SHP77 (cell line): ENCODE measurements around the gene ZNF597.

Source experiments
- DNase-seq, 2 experiments: peaks; one replicate each; lab custom pipeline; 2025; lab: John Stamatoyannopoulos, UW

ZNF597 gene

DNA sequence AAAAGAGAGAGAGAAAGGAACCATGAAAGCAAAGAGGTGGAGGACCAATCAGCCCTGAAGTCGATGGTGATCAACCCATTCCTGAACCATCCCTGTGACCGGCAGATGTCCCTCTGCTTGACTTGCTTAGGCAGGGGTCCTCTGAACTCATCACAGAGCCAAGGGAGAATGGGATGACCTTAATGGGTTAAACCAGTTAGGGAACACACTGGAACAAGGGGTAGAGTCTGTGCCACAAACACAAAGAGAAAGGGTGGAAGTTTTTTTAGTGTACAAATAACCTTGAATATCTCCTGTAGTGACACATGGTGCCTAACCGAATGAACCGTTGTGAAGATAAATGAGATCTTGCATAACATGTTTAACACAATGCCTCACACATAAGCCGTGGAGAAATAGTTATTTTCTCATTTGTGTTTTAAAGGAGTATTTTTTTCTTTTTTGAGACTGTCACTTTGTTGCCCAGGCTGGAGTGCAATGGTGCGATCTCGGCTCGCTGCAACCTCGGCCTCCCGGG, 11.4 kb upstream of the ZNF597 start:
- DNase-seq = no peak

DNA sequence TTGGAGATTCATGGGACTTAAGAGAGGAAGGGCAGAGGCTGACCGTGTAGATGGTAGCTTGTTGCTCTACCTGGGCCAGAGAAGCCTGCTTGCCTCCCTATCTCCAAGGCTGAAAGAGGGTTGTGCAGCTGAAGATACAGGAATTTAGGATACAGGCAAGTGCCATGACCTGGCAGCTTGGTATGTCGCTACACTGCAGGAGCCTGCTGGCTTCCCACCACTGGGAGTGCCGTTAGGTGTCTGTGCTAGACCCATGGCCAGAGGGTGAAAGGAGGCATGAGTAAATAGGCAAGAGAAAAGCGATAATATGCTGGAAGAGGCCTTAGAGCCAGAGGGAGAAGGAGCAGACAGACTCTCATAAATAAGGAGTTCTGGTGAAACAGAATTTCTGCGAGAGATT, 10.8 kb upstream of the ZNF597 start:
- DNase-seq = no peak

DNA sequence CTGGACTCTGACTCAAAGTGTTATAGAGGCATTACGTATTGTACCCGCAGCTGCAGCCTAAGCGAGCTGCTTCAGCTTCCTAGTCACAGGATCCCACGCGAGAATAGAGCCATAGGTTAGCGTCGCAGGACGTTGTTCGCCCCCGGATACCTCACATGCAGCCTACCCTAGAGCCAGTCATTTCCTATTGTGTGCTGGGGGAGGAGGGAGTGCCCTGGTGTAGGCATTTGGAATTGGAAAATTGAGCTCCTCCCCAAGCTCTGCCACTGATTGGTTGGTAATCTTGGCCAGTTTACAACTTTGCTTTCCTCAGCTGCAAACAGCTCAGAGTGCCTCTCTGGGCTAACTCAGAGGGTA, 706 bp upstream of the ZNF597 start:
- peak; percentile 24 to 43 for DNase-seq

DNA sequence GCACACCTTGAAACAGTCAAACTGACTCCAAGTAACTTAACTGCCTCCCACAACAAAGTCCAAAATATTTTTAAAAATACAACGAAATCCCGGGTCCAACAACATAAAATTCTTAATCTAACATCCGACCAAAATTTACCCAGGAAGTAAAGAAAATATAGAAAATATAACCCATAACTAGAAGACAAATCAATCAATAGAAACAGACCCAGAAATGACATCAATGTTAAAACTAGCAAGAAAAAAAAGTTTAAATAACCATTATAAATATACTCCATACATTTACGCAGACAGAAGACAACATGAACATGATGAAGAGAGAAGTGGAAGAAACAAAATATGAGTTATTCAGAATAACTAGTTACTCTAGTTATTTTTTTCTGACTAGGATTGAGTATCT, 3.7 kb downstream of the ZNF597 start:
- no peak for DNase-seq

DNA sequence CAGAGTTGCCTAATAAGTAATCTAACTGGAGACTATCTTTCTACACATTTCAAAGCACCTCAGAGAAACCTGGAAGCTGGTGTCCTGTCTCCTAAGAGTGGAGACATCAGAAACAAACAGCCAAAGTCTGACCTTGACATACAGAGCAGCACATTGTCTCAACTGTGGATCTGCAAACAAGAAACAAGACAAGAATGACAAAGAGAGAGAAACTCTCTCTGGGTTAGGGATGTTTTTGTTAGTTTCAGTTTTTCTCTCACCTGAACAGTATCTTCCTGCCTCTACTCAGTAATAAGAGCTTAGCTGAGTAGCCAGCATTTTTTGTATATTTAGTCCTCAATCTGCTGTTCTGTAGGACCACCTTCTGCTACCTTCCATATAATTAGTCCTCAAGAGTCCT, 8.9 kb downstream of the ZNF597 start:
- DNase-seq = no peak

DNA sequence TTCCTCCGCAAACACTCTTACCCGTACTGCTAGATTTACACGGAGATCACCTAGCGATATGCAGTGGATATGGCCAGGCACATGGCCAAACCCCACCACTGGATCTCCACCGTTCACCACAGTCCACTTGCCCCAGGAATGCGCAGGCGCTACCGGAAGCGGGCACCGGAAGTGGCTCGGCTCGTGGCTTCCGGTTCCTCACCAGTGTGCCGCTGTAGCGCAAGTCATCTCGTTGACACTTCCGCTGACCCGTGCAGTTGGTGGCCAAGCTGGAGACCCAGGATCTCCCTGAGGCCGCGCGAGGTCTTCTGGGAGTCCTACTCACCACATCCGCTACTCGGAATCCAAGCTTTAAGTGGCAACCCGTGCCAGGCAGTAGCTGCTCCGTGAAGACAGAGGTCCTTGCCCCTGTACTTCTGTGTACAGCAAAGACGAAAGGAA, 11.5 kb downstream of the ZNF597 start:
- DNase-seq = no peak

DNA sequence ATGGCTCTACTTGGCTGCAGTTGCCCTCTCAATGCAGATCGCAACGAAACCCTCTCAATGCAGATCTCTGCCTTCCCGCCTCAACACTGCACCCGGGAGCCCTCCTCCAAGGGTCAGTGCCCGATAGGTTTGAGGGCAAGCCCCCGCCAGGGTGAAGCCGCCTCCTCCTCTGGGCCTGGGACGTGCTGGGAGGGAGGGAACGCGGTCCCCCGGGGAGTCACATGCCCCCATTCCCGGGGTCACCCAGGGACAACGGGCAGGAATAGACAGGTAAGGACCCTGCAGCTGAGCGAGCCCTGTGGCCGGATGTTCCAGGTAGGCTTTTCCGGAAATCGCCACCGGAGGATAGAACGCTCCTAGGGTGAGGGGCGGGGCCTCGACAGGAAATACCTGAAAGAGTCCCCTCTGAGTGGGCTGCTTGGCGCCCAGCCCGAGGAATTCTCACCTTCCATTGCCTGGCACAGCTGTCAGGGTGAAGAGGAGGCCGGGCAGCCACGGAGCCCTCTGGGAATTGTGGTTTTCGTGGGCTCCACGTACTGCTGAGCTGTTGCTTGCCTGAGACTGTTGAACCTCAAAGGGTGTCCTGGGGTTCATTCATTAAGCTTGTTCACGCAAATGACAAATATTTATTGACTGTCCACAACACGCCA, 29.4 kb downstream of the ZNF597 start:
- no peak for DNase-seq

DNA sequence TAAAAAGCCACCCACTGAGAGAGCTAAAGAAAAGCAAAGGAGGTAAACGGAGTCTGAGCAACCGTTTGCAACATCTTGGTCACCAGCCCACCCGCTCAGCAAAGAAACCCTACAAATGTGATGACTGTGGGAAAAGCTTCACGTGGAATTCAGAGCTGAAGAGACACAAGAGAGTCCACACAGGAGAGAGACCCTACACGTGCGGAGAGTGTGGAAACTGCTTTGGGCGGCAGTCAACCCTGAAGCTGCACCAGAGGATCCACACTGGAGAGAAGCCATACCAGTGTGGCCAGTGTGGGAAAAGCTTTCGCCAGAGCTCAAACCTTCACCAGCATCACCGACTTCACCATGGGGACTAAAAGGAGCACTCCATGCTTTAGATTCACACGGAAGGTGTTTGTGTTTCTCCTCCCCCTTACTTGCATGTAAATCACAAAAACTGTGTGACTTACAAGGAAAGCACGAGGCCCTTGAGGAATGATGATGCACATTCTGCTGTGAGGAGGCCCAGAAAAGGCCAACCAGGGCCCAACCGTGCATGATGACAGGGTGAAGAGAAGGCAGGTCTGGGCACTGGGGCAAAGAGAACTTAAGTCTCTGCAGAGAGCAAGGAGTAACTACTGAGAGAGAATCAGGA, 34.6 kb downstream of the ZNF597 start:
- DNase-seq = no peak

DNA sequence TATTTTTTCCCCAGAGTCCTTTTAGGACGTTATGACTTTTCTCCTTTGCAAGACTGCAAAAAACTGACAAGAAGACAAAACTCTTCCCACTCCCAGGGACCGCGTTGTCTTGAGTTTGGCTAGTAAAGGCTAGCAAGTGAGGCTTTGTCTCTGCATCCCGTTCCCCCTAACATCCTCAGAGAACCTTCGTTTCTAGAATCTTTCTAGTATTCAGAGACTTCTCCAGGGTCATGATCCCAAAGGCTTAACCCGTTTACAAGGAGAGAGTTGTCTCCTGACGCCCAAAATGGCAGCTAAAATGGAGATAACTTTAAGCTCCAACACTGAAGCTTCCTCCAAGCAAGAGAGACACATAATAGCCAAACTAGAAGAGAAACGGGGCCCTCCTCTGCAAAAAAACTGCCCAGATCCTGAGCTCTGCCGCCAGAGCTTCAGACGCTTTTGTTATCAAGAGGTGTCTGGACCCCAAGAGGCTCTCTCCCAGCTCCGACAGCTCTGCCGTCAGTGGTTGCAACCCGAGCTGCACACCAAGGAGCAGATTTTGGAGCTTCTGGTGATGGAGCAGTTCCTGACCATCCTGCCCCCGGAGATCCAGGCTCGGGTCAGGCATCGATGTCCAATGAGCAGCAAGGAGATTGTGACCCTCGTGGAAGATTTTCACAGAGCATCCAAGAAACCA, 41.4 kb downstream of the ZNF597 start:
- peak in 1 of 2 experiments; percentile 16 for DNase-seq

DNA sequence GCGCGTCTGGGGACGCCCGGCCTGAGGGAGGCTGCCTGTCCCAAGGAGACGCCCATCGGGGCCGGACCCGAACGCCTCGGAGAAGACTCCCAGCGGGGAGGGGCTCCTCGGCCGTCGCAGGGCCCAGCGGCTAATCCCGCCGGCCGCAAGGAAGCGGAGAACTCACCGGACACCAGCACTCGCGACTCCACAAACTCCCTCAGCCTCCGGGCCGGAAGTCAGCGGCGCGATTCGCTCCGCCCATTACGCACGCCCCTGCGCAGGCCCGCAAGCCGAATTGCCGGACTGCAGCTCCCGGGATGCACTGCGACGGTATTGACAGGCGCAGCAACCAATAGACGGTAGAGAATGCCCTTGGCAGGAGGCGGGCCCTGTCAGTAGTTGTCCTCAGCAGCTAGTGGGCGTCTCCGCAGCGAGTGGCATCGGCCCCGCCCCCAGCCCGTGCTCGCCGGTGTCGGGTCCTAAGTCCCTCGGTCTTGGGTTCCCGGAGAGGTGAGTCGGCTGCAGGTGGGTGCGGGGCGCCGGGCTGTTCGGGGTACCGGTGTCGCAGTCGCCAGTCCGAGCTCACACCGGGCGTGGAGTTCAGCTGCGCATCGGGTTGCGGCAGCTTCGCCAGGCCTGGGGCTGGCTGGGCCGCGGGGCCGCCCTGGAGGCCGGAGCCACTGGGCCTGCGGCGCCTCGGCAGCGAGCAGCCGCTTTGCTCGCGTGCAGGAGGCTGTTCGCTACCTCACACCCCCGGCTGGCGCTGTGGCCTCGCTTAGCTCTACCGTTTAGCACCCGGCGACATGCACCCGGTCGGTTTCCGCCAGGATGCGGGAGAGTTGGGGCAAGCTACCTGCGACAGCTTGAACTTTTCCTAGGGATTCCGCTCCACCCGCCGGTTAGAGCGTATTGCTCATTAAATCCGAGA, 42.3 kb downstream of the ZNF597 start, which contains the start of the genes ZNF174 and ZSCAN32:
Gene ZNF174, plus strand, starts transcription at position 437 of the 910 bp plus-strand sequence. CDS start 790 bp downstream, outside the sequence.
Gene ZSCAN32, minus strand, starts transcription at position 226 of the 910 bp plus-strand sequence. CDS start 3,447 bp downstream, outside the sequence.
- DNase-seq = peak; percentile 96

DNA sequence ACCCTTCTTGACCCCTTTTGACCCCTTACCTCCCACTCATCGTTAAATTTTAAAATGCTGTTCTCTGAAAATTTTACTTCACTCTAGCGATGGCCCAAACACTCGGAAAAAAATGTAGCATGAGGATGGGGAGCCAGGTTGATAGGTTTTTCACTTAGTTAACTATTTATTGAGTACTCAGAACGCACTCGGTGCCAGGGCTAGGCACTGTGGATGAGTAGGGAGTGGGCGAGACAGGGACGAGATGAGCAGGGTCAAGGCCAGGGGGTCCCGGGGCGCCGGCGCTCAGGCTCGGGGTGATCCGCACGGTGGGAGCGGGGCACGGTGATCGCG, 42.9 kb downstream of the ZNF597 start:
- no peak for DNase-seq

DNA sequence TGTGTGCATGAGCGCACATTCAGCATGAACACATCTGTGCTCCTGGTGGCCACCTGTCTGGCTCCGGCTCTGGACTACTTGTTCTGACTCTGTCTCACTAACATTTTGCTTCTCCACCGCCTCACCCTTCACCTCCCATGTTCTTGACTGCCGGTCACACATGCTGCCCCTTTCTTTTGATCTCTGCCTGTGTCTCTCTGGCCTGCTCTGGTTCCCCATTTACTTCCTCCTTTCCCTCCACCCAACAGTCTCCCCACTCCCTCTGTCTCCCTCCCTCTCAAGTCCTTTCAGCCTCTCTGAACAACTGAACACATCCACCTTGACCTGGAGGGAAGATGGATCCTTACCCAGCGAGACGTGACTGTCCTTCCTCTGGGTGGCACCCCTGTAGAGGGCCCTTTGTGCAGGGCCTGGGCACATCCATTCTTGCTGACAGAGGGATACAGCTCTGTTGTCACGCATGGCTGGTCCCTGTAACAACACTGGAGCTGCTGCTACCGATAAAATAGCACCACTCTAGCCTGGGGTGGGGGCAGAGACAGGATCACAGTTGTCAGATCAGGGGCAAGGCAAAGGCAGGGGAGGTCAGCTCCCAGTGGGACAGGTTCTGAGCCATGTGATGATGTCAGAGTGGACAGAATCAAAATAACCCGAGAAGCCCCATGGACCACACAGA, 53.5 kb downstream of the ZNF597 start:
- DNase-seq = no peak

DNA sequence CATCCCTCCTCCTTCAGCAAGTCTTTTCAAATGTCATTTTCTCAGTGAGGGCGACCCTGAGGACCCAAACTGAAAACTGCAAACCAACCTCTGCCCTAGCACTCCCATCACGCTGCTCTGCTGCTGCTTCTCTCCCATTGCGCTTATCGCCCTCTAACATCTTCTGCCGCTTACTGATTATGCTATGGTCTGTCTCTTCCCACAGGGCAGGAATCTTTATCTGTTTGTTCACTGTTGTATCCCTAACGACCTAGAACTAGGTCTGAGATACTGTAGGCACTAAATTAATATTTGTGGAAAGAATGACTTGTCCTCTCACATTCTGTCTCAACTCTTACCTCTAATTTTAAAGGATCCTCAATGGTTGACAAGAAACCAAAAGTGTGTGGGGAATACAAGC, 55.0 kb downstream of the ZNF597 start:
- no peak for DNase-seq

DNA sequence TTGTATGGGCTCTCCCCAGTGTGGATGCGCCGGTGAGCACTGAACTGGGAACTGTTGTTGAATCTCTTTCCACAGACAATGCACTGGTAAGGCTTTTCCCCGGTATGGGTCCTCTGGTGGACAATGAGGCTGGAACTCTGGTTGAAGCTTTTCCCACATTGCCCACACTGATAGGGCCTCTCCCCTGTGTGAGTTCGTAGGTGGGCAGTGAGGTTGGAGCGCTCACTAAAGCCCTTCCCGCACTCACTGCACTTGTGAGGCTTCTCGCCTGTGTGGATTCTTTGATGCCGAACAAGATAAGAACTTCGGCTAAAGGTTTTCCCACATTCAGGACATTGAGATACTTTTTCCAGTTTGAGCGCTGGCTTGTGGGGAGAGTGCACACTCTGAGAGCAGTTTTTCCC, 60.3 kb downstream of the ZNF597 start:
- DNase-seq = no peak
